ENCODE measurements around the gene LAMA2.

LAMA2 gene

GRCh38 chr6:129317931-129318820, 435.2 kb downstream of the LAMA2 start:
- Histone ChIP-seq H3K27ac (no peak overlapping the region), H3K4me3 (no peak overlapping the region)
- no peak for DNase-seq (ENCODE audit: low spot score)
- TF ChIP-seq, protein P1, sequence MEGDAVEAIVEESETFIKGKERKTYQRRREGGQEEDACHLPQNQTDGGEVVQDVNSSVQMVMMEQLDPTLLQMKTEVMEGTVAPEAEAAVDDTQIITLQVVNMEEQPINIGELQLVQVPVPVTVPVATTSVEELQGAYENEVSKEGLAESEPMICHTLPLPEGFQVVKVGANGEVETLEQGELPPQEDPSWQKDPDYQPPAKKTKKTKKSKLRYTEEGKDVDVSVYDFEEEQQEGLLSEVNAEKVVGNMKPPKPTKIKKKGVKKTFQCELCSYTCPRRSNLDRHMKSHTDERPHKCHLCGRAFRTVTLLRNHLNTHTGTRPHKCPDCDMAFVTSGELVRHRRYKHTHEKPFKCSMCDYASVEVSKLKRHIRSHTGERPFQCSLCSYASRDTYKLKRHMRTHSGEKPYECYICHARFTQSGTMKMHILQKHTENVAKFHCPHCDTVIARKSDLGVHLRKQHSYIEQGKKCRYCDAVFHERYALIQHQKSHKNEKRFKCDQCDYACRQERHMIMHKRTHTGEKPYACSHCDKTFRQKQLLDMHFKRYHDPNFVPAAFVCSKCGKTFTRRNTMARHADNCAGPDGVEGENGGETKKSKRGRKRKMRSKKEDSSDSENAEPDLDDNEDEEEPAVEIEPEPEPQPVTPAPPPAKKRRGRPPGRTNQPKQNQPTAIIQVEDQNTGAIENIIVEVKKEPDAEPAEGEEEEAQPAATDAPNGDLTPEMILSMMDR (IDR thresholded peaks at IDR 0.05) = no peak

- no peak overlapping the region for H3K27ac ChIP-seq
- DNase-seq (ENCODE audit: low spot score) = no peak
- TF ChIP-seq, protein P1 (IDR thresholded peaks at IDR 0.05) = no peak
- no peak overlapping the region for H3K4me3 ChIP-seq
Measured at GRCh38 chr6:129320892-129321291, 438.0 kb downstream of the LAMA2 start.

GRCh38 chr6:129321303-129321702, 438.4 kb downstream of the LAMA2 start:
- Histone ChIP-seq H3K27ac (no peak overlapping the region), H3K4me3 (no peak overlapping the region)
- no peak for DNase-seq (ENCODE audit: low spot score)
- TF ChIP-seq, protein P1 (IDR thresholded peaks at IDR 0.05) = no peak

DNA sequence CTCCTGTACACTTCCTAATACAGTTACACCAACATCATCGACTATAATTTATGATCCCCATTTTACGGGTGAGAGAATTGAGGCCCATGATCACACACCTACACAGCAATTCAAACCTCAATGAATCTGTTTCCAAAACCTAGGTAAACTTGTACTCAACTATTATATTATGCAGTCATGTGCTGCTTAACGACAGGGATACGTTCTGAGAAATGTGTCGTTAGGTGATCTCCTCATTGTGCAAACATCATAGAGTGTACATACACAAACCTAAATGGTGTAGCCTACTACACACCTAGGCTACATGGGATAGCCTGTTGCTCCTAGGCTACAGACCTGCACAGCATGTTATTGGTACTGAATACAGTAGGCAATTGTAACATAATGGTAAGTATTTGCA, 441.4 kb downstream of the LAMA2 start:
- H3K4me3 ChIP-seq = no peak overlapping the region
- TF ChIP-seq, protein P1 (IDR thresholded peaks at IDR 0.05) = no peak
- no peak for DNase-seq (ENCODE audit: low spot score)
- no peak overlapping the region for H3K27ac ChIP-seq

DNA sequence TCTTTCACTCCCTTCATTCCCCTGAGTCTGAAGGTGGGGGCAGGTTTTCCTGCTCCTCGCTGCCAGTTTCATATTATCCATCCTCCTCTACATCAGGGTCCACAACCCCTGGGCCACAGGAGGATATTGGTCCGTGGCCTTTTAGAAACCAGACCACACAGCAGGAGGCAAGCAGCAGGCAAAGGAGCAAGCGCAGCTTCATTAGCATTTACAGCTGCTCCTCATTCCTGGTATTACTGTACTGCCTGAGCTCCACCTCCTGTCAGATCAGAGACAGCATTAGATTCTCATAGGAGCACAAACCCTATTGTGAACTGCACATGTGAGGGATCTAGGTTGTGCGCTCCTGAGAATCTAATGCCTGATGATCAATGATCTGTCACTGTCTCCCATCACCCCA, 446.7 kb downstream of the LAMA2 start:
- no peak for DNase-seq (ENCODE audit: low spot score)
- TF ChIP-seq, protein P1 (IDR thresholded peaks at IDR 0.05) = no peak
- H3K4me3 ChIP-seq = no peak overlapping the region
- no peak overlapping the region for H3K27ac ChIP-seq

GRCh38 chr6:129331450-129332138, 448.7 kb downstream of the LAMA2 start:
- TF ChIP-seq, protein P1 (IDR thresholded peaks at IDR 0.05) = no peak
- no peak for DNase-seq (ENCODE audit: low spot score)
- Histone ChIP-seq H3K27ac (no peak overlapping the region), H3K4me3 (no peak overlapping the region)

Data from coronary artery (tissue), 2 donors.